SK-N-SH (cell line): ENCODE results near the gene ATF4. TPM values are rescaled to one million over a fixed set of nuclear protein-coding genes. Genes with fewer than 3 reads are reported as not detected.

Experiments
- CTCF ChIA-PET: fragments of 300-600, 350-600 bp; formaldehyde crosslinking; extraction: SDS; loops from one replicate; lab custom pipeline; 2021; lab: Yijun Ruan, JAX
- POLR2A ChIA-PET: fragments of 350-600 bp; sonication (Branson Sonifier 250); formaldehyde crosslinking; extraction: SDS; loops from one replicate; lab custom pipeline; 2020; ENCODE audit warnings: antibody characterized with exemption, inconsistent platforms; lab: Yijun Ruan, JAX
- DNase-seq: peaks from one replicate; pipeline ENCODE4 v3.0.0; 2012
- H2AFZ ChIP-seq: fragments of 200-600 bp; sonication (generic); 2 replicates; pipeline ENCODE4 v1.8.1; 2016; ENCODE audit warnings: antibody characterized with exemption, mild to moderate bottlenecking, low read depth
- H3F3A ChIP-seq: fragments of 200-600 bp; sonication (generic); replicated peaks from 2 replicates; pipeline ENCODE3; 2016; ENCODE audit warnings: antibody characterized with exemption, mild to moderate bottlenecking; ENCODE audit not compliant: insufficient read depth
- H3K27ac ChIP-seq, 2 experiments: fragments of 200-500 bp in 1 of 2; fragments of 200-600 bp in 1 of 2; sonication (Bioruptor generic) in 1 of 2; sonication (generic), shearing (Covaris generic) in 1 of 2; 2 replicates each; pipeline versions ENCODE4 v1.5.1 to v1.6.1; 2014 to 2016; ENCODE audit warnings: low read depth in 2 of 2, inconsistent platforms in 1 of 2, low read length in 1 of 2, mild to moderate bottlenecking in 1 of 2, mixed read lengths in 1 of 2
- H3K27me3 ChIP-seq: fragments of 200-600 bp; sonication (generic), shearing (Covaris generic); 2 replicates; pipeline ENCODE4 v1.6.1; 2016; ENCODE audit warnings: mixed run types; ENCODE audit not compliant: insufficient read depth
- H3K36me3 ChIP-seq, 2 experiments: fragments of 200-500 bp in 1 of 2; fragments of 200-600 bp in 1 of 2; sonication (Bioruptor generic) in 1 of 2; sonication (generic) in 1 of 2; replicated peaks in 1 of 2; 2 replicates each; pipeline versions ENCODE3 to v1.5.1; 2014 to 2016; ENCODE audit warnings: low read length in 1 of 2, mild to moderate bottlenecking in 1 of 2; ENCODE audit not compliant: insufficient read depth in 2 of 2, control insufficient read depth in 1 of 2
- H3K4me1 ChIP-seq, 2 experiments: fragments of 200-500 bp in 1 of 2; fragments of 200-600 bp in 1 of 2; sonication (Bioruptor generic) in 1 of 2; sonication (generic), shearing (Covaris generic) in 1 of 2; 2 replicates each; pipeline versions ENCODE4 v1.5.1 to v1.6.1; 2014 to 2016; ENCODE audit warnings: low read depth in 1 of 2, low read length in 1 of 2, mixed run types in 1 of 2; ENCODE audit not compliant: insufficient read depth in 2 of 2, control insufficient read depth in 1 of 2
- H3K4me2 ChIP-seq: fragments of 200-600 bp; sonication (generic), shearing (Covaris generic); 2 replicates; pipeline ENCODE4 v1.6.1; 2017; ENCODE audit warnings: mixed run types
- H3K4me3 ChIP-seq, 2 experiments: fragments of 200-500 bp in 1 of 2; fragments of 200-600 bp in 1 of 2; sonication (Bioruptor generic) in 1 of 2; sonication (generic), shearing (Covaris generic) in 1 of 2; 2 replicates each; pipeline versions ENCODE4 v1.5.1 to v1.8.1; 2014 to 2016; ENCODE audit warnings: low read depth in 2 of 2, inconsistent platforms in 1 of 2, low read length in 1 of 2, mild to moderate bottlenecking in 1 of 2, mixed read lengths in 1 of 2, moderate library complexity in 1 of 2
- H3K79me2 ChIP-seq: fragments of 200-600 bp; sonication (generic); 2 replicates; pipeline ENCODE4 v1.8.1; 2017; ENCODE audit warnings: mild to moderate bottlenecking; ENCODE audit not compliant: insufficient read depth
- H3K9ac ChIP-seq: fragments of 200-600 bp; sonication (generic); 2 replicates; pipeline ENCODE4 v1.6.1; 2017; ENCODE audit warnings: mixed run types
- H3K9me2 ChIP-seq: fragments of 200-600 bp; sonication (generic); 2 replicates; pipeline ENCODE4 v1.6.1; 2017; ENCODE audit warnings: mixed run types
- H3K9me3 ChIP-seq: fragments of 200-600 bp; sonication (generic); 2 replicates; pipeline ENCODE4 v1.6.1; 2017; ENCODE audit warnings: mixed run types, mild to moderate bottlenecking, moderate library complexity
- H4K20me1 ChIP-seq: fragments of 200-600 bp; sonication (generic); 2 replicates; pipeline ENCODE4 v1.6.1; 2017; ENCODE audit warnings: mild to moderate bottlenecking, mixed run types; ENCODE audit not compliant: insufficient read depth
- ELF1 ChIP-seq: IDR thresholded peaks from 2 replicates; pipeline ENCODE4 v1.4.0; 2012
- EZH2phosphoT487 ChIP-seq: fragments of 200-600 bp; sonication (generic); IDR thresholded peaks from 2 replicates; pipeline ENCODE4 v1.6.1; 2017; ENCODE audit warnings: low read depth, mixed run types, mild to moderate bottlenecking, antibody characterized with exemption, moderate library complexity, borderline replicate concordance
- FOXJ3 ChIP-seq: sonication (generic); formaldehyde crosslinking; IDR thresholded peaks from 2 replicates; pipeline ENCODE4 v1.5.1; 2020; ENCODE audit warnings: mild to moderate bottlenecking, missing genetic modification reagents
- GATA2 ChIP-seq: sonication (generic); formaldehyde crosslinking; IDR thresholded peaks from 2 replicates; pipeline ENCODE4 v1.5.0; 2020; ENCODE audit warnings: mild to moderate bottlenecking, missing genetic modification reagents
- MAX ChIP-seq: IDR thresholded peaks from 2 replicates; pipeline ENCODE4 v1.4.0; 2012; ENCODE audit warnings: low read depth
- MEF2A ChIP-seq: IDR thresholded peaks from 2 replicates; pipeline ENCODE4 v1.4.0; 2012; ENCODE audit warnings: low read depth, borderline replicate concordance
- MXI1 ChIP-seq: IDR thresholded peaks from 2 replicates; pipeline ENCODE4 v1.6.1; 2012; ENCODE audit warnings: mild to moderate bottlenecking, low read depth, low read length, improper control_type of control experiment
- NRF1 ChIP-seq: IDR thresholded peaks from 2 replicates; pipeline ENCODE4 v1.6.1; 2012; ENCODE audit warnings: low read depth, mild to moderate bottlenecking, low read length
- POLR2AphosphoS5 ChIP-seq: IDR thresholded peaks from 2 replicates; pipeline ENCODE4 v1.6.1; 2012; ENCODE audit warnings: low read depth, low read length
- RAD21 ChIP-seq: IDR thresholded peaks from 2 replicates; pipeline ENCODE4 v1.6.1; 2012; ENCODE audit warnings: mild to moderate bottlenecking, low read length
- RFX5 ChIP-seq: IDR thresholded peaks from 2 replicates; pipeline ENCODE4 v1.6.1; 2012; ENCODE audit warnings: mild to moderate bottlenecking, improper control_type of control experiment, low read length
- RXRA ChIP-seq: IDR thresholded peaks from 2 replicates; pipeline ENCODE4 v1.4.0; 2012; ENCODE audit warnings: low read depth, mild to moderate bottlenecking, borderline replicate concordance
- SIN3A ChIP-seq: IDR thresholded peaks from 2 replicates; pipeline ENCODE4 v1.6.1; 2012; ENCODE audit warnings: low read depth, mild to moderate bottlenecking, low read length, moderate library complexity, borderline replicate concordance
- SMC3 ChIP-seq: IDR thresholded peaks from 2 replicates; pipeline ENCODE4 v1.6.1; 2012; ENCODE audit warnings: low read depth, low read length, improper control_type of control experiment
- TAF1 ChIP-seq: IDR thresholded peaks from 2 replicates; pipeline ENCODE4 v1.6.1; 2012; ENCODE audit warnings: low read depth, mild to moderate bottlenecking, low read length, moderate library complexity, borderline replicate concordance
- TCF12 ChIP-seq: IDR thresholded peaks from 2 replicates; pipeline ENCODE4 v1.4.0; 2012
- TEAD4 ChIP-seq: IDR thresholded peaks from 2 replicates; pipeline ENCODE4 v1.4.0; 2012; ENCODE audit warnings: mild to moderate bottlenecking, borderline replicate concordance; ENCODE audit not compliant: insufficient read depth
- WGBS: methylation state at CpG from one replicate; pipeline ENCODE4 v1.1.6; 2017; ENCODE audit warnings: low lambda C conversion rate; 5-methylcytosine and 5-hydroxymethylcytosine counted together
- polyA plus RNA-seq, 3 experiments: library from polyadenylated mRNA; depleted of rRNA; stranded (reverse); fragments of >200 nt; gene quantifications; 2 replicates each; pipeline ENCODE4 v1.2.3, GENCODE V29; 2012
- TF ChIP-seq, protein P1 (sequence below): IDR thresholded peaks from 2 replicates; pipeline ENCODE4 v1.6.1; 2012; ENCODE audit warnings: mild to moderate bottlenecking, low read depth, low read length, moderate library complexity
- TF ChIP-seq, protein P2 (sequence below): fragments of 150-350 bp; IDR thresholded peaks from 2 replicates; pipeline ENCODE4 v1.6.1; 2017; ENCODE audit warnings: antibody characterized with exemption, low read length, low read depth, borderline replicate concordance
- TF ChIP-seq, protein P3 (sequence below): fragments of 150-350 bp; IDR thresholded peaks from 2 replicates; pipeline ENCODE4 v1.6.1; 2016; ENCODE audit warnings: mild to moderate bottlenecking, low read depth, low read length

The ATF4 gene
- polyA plus RNA-seq, 1 of the 3 experiments (the other 2 are of a cell fraction): 375 TPM

- H4K20me1 ChIP-seq: no peaks in the 10 kb centered on the region
- TF ChIP-seq POLR2AphosphoS5 (no peak), EZH2phosphoT487 (no peak), TCF12 (no peak), SIN3A (no peak), MEF2A (no peak), MAX (no peak), NRF1 (no peak), TEAD4 (no peak), SMC3 (no peak)
- TF ChIP-seq, protein P1, sequence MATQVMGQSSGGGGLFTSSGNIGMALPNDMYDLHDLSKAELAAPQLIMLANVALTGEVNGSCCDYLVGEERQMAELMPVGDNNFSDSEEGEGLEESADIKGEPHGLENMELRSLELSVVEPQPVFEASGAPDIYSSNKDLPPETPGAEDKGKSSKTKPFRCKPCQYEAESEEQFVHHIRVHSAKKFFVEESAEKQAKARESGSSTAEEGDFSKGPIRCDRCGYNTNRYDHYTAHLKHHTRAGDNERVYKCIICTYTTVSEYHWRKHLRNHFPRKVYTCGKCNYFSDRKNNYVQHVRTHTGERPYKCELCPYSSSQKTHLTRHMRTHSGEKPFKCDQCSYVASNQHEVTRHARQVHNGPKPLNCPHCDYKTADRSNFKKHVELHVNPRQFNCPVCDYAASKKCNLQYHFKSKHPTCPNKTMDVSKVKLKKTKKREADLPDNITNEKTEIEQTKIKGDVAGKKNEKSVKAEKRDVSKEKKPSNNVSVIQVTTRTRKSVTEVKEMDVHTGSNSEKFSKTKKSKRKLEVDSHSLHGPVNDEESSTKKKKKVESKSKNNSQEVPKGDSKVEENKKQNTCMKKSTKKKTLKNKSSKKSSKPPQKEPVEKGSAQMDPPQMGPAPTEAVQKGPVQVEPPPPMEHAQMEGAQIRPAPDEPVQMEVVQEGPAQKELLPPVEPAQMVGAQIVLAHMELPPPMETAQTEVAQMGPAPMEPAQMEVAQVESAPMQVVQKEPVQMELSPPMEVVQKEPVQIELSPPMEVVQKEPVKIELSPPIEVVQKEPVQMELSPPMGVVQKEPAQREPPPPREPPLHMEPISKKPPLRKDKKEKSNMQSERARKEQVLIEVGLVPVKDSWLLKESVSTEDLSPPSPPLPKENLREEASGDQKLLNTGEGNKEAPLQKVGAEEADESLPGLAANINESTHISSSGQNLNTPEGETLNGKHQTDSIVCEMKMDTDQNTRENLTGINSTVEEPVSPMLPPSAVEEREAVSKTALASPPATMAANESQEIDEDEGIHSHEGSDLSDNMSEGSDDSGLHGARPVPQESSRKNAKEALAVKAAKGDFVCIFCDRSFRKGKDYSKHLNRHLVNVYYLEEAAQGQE: no peak
- H3F3A ChIP-seq: no peaks in the 10 kb centered on the region
- no peaks in the 10 kb centered on the region for H3K27me3 ChIP-seq
- H3K36me3 ChIP-seq: no peaks in the 10 kb centered on the region
- CTCF ChIA-PET: no interaction called here
- H2AFZ ChIP-seq: no peak overlapping the region
- no peak overlapping the region for H3K27ac ChIP-seq
- H3K4me2 ChIP-seq: no peak overlapping the region
- whole genome bisulfite sequencing: 50% methylated on average over 6 of the region's 7 CpGs
- POLR2A ChIA-PET: no interaction called here
- no peak for DNase-seq
- H3K79me2 ChIP-seq: no peaks in the 10 kb centered on the region
- no peaks in the 10 kb centered on the region for H3K9me2 ChIP-seq
- no peak overlapping the region for H3K9ac ChIP-seq
- H3K4me3 ChIP-seq: no peak overlapping the region
- H3K4me1 ChIP-seq: no peaks in the 10 kb centered on the region
- H3K9me3 ChIP-seq: no peaks in the 10 kb centered on the region
Measured at GRCh38 chr22:39563571-39564428, 43.4 kb downstream of the ATF4 start.

DNA sequence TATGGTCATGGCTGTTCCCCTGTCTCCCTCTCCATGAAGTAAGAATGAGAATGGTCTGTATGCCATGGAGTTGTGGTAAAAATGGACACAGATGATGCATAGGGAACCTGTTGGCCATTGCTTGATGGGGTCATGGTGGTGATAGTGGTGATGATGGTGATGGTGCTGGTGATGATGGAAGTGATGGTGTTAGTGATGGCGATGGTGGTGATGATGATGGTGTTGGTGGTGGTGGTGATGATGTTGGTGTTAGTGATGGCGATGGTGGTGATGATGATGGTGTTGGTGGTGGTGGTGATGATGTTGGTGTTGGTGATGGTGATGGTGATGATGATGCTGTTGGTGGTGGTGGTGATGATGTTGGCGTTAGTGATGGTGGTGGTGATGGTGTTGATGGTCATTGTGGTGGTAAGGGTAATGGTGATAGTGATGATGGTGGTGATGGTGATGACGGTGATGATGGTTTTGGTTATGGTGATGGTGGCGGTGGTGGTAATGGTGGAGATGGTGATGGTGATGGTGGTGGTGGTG lies 45.1 kb downstream of the ATF4 start:
- H3K4me2 ChIP-seq: no peak overlapping the region
- no peak overlapping the region for H3K27ac ChIP-seq
- H3K4me3 ChIP-seq: no peak overlapping the region
- no peaks in the 10 kb centered on the region for H3K27me3 ChIP-seq
- H2AFZ ChIP-seq: no peak overlapping the region
- H3K9ac ChIP-seq: no peak overlapping the region
- H3K79me2 ChIP-seq: no peaks in the 10 kb centered on the region
- no peaks in the 10 kb centered on the region for H3K9me2 ChIP-seq
- ChIA-PET POLR2A (interaction anchor here (0.6 kb wide), 1 partner anchor 33 kb away, joined by 3 read pairs; the partner anchor contains the start of gene RPS19BP1), CTCF (no interaction called here)
- no peaks in the 10 kb centered on the region for H3F3A ChIP-seq
- H3K4me1 ChIP-seq: no peaks in the 10 kb centered on the region
- no peaks in the 10 kb centered on the region for H3K36me3 ChIP-seq
- H3K9me3 ChIP-seq: no peaks in the 10 kb centered on the region
- H4K20me1 ChIP-seq: no peaks in the 10 kb centered on the region
- no peak for DNase-seq
- 74% methylated on average over 5 of the region's 5 CpGs for WGBS
- TF ChIP-seq, protein P2, sequence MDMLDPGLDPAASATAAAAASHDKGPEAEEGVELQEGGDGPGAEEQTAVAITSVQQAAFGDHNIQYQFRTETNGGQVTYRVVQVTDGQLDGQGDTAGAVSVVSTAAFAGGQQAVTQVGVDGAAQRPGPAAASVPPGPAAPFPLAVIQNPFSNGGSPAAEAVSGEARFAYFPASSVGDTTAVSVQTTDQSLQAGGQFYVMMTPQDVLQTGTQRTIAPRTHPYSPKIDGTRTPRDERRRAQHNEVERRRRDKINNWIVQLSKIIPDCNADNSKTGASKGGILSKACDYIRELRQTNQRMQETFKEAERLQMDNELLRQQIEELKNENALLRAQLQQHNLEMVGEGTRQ: no peak
- TF ChIP-seq, protein P3, sequence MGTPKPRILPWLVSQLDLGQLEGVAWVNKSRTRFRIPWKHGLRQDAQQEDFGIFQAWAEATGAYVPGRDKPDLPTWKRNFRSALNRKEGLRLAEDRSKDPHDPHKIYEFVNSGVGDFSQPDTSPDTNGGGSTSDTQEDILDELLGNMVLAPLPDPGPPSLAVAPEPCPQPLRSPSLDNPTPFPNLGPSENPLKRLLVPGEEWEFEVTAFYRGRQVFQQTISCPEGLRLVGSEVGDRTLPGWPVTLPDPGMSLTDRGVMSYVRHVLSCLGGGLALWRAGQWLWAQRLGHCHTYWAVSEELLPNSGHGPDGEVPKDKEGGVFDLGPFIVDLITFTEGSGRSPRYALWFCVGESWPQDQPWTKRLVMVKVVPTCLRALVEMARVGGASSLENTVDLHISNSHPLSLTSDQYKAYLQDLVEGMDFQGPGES: no peak
- no peak for TF ChIP-seq RAD21
- TF ChIP-seq FOXJ3 (CRISPR knock-in tag): no peak
- TF ChIP-seq RXRA: no peak
- no peak for TF ChIP-seq MXI1
- TF ChIP-seq GATA2 (CRISPR knock-in tag): no peak
- TF ChIP-seq SMC3: no peak
- no peak for TF ChIP-seq EZH2phosphoT487
- no peak for TF ChIP-seq RFX5
- TF ChIP-seq ELF1: no peak
- no peak for TF ChIP-seq TAF1
